ENCODE data around the gene RARA.
A peak's percentile ranks its signal among the peaks of the same experiment; 100 is the strongest.

RARA gene

DNA sequence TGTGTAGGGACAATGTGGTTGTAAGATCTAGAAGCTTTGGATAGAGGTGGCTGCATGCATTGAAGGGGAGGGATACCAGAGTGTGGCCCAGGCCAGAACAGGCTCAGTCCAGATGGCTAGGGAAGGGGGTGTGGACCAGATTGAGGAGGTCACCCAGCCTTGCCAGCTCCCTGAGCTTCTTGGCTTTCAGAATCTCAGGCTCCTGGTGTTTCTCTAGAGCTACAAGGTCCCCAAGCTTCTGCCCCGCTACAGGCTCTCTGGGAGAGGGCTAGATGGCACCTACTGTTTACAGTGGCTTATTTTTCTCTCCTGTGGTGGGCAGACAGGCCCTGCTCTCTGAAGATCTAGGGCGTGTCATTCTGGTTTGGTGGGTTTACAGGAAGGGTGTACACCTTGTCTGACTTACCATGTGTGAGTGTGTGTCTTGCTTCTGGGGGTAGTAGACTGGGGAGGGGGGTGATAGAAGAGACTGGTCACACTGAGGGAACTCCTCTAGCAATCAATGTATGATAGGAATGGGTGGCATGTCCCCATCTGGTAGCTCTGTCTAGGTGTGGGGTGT lies 1.1 kb downstream of the RARA start:
- H3K4me3 ChIP-seq (ENCODE audit: low read depth, low read length) = peak overlapping the region; percentile 77
- H3K27ac ChIP-seq (ENCODE audit: low read depth, low read length) = no peak overlapping the region
- no peak overlapping the region for H3K9ac ChIP-seq (ENCODE audit: low read depth, low read length)
- peaks cover 46% of the 10 kb centered on the region for H3K4me1 ChIP-seq (ENCODE audit: control insufficient read depth, insufficient read depth, low read length)
- H3K27me3 ChIP-seq (ENCODE audit: control insufficient read depth, insufficient read depth, low read length) = no peaks in the 10 kb centered on the region
- no peaks in the 10 kb centered on the region for H3K36me3 ChIP-seq (ENCODE audit: control insufficient read depth, insufficient read depth, low read length)
- H3K9me3 ChIP-seq (ENCODE audit: control insufficient read depth, insufficient read depth, low read length) = no peaks in the 10 kb centered on the region

DNA sequence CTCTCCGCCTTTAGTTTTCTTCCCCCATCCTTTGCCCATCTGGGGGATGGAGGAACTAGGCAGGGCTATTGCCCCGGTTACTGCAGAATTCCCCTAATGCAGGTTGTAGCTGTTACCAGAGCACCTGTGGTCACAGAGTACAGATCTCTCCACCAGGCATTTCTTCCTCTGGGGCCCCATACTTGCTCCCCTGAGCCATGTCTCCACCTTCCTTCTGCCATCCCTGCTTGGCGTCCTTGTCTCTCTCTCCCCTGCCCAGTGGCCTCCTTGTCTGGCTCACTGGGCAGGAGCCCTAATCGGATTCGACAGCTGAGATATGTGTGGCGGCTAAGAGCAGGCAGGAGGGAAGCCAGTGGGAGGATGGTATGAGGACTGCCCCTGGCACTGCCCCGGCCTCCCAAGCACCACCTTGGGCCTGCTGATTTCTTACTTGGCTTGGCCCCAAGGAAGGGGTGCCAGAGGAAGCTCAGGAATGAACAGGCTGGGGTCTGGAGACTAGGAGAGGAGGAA lies 2.0 kb downstream of the RARA start:
- no peak overlapping the region for H3K4me3 ChIP-seq (ENCODE audit: low read depth, low read length)
- no peak overlapping the region for H3K27ac ChIP-seq (ENCODE audit: low read depth, low read length)
- H3K9me3 ChIP-seq (ENCODE audit: control insufficient read depth, insufficient read depth, low read length) = no peaks in the 10 kb centered on the region
- peaks cover 6% of the 10 kb centered on the region for H3K27me3 ChIP-seq (ENCODE audit: control insufficient read depth, insufficient read depth, low read length)
- no peaks in the 10 kb centered on the region for H3K36me3 ChIP-seq (ENCODE audit: control insufficient read depth, insufficient read depth, low read length)
- H3K9ac ChIP-seq (ENCODE audit: low read depth, low read length) = no peak overlapping the region
- peaks cover 52% of the 10 kb centered on the region for H3K4me1 ChIP-seq (ENCODE audit: control insufficient read depth, insufficient read depth, low read length)

DNA sequence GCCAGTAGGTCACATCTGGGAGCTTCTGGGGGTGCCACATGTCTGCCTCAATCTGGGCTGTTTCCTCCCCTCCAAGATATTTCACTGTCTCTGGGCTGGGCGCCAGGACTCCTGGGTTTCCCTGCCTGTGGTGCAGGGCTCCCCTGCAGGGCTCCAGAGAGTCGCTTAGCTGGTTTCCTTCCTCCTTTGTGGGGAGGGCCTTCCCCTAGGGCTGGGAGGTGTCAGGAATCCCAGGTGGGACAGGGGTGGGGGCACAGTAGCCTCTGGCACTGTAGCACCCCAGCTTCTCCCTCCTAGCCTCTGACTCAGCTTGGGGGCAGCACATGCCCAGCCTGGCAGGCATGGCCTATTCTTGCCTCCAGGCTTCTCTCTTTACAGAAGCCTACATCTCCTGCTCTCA lies 2.6 kb downstream of the RARA start:
- no peaks in the 10 kb centered on the region for H3K9me3 ChIP-seq (ENCODE audit: control insufficient read depth, insufficient read depth, low read length)
- H3K4me3 ChIP-seq (ENCODE audit: low read depth, low read length) = no peak overlapping the region
- no peak overlapping the region for H3K9ac ChIP-seq (ENCODE audit: low read depth, low read length)
- no peaks in the 10 kb centered on the region for H3K36me3 ChIP-seq (ENCODE audit: control insufficient read depth, insufficient read depth, low read length)
- peaks cover 12% of the 10 kb centered on the region for H3K27me3 ChIP-seq (ENCODE audit: control insufficient read depth, insufficient read depth, low read length)
- no peak overlapping the region for H3K27ac ChIP-seq (ENCODE audit: low read depth, low read length)
- peaks cover 51% of the 10 kb centered on the region for H3K4me1 ChIP-seq (ENCODE audit: control insufficient read depth, insufficient read depth, low read length)

DNA sequence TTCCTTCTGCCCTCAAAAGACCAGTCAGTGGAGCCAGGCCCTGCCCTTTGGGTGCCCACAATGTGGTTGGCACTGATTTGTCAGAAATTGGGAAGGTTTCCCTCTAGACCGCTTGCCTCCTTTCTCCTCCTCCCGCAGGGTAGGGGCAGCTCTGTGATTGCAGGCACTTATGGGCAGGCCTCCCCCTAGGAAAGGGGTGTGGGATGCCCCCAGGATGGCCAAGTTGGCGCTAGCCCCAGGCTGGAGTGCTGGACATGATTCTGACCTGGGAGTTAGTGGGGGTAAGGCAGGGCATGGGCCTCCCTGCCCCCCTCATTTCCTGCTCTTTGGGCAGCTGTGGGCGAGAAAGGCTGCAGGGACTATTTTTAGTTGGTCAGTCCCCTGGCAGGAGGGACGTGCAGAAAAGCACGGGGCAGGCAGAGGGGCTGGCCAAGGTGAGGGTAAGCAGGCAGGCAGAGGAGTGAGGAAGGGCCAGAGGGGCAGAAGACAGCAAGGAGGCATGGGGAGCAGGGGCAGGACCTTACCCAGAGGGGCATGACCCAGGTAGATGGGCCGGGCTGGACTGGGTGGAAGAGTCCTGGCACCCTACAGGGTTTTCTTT lies 3.3 kb downstream of the RARA start:
- Histone ChIP-seq H3K27ac (ENCODE audit: low read depth, low read length) (no peak overlapping the region), H3K4me1 (ENCODE audit: control insufficient read depth, insufficient read depth, low read length) (peaks cover 50% of the 10 kb centered on the region), H3K27me3 (ENCODE audit: control insufficient read depth, insufficient read depth, low read length) (peaks cover 17% of the 10 kb centered on the region), H3K4me3 (ENCODE audit: low read depth, low read length) (no peak overlapping the region), H3K9me3 (ENCODE audit: control insufficient read depth, insufficient read depth, low read length) (no peaks in the 10 kb centered on the region), H3K9ac (ENCODE audit: low read depth, low read length) (no peak overlapping the region), H3K36me3 (ENCODE audit: control insufficient read depth, insufficient read depth, low read length) (no peaks in the 10 kb centered on the region)

DNA sequence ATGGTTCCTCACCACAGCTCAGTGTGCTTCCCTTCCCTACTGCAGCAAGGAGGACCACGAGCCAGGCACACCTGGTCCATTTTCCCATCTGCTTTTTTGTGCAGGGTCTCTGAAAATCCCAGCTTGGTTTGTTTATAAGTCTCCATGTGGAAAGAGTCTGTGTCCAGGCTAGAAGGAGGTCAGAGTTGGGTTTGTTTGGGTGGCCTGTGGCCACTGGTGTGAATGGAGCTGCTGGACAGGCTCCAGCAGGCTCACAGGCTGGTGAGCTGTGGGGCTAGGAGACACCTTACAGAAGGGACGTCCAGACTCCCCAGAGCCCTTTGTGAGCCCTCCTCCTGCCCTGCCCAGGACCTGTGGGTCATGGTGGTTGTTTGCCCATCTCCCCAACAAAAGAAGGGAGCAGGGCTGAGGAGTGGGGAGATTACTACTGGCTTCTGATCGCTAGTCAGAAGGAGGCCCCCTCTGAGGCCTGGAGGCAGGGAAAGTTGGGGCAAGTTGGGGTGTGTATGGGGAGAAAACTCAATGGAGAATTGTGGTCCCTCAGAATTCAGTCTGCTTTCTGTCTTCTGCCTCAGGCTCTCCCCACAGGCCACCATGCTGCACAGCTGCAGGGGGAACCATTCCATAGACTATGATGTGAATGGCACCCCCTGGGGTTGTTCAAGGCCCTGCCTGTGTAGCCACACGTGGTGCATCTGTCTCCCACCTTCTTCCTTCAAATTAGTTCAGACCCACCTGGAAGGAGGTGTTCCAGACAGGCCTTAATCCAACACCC lies 4.1 kb downstream of the RARA start:
- Histone ChIP-seq H3K4me1 (ENCODE audit: control insufficient read depth, insufficient read depth, low read length) (peaks cover 42% of the 10 kb centered on the region), H3K9me3 (ENCODE audit: control insufficient read depth, insufficient read depth, low read length) (no peaks in the 10 kb centered on the region), H3K36me3 (ENCODE audit: control insufficient read depth, insufficient read depth, low read length) (no peaks in the 10 kb centered on the region), H3K27me3 (ENCODE audit: control insufficient read depth, insufficient read depth, low read length) (peaks cover 22% of the 10 kb centered on the region), H3K27ac (ENCODE audit: low read depth, low read length) (no peak overlapping the region), H3K9ac (ENCODE audit: low read depth, low read length) (no peak overlapping the region), H3K4me3 (ENCODE audit: low read depth, low read length) (no peak overlapping the region)

DNA sequence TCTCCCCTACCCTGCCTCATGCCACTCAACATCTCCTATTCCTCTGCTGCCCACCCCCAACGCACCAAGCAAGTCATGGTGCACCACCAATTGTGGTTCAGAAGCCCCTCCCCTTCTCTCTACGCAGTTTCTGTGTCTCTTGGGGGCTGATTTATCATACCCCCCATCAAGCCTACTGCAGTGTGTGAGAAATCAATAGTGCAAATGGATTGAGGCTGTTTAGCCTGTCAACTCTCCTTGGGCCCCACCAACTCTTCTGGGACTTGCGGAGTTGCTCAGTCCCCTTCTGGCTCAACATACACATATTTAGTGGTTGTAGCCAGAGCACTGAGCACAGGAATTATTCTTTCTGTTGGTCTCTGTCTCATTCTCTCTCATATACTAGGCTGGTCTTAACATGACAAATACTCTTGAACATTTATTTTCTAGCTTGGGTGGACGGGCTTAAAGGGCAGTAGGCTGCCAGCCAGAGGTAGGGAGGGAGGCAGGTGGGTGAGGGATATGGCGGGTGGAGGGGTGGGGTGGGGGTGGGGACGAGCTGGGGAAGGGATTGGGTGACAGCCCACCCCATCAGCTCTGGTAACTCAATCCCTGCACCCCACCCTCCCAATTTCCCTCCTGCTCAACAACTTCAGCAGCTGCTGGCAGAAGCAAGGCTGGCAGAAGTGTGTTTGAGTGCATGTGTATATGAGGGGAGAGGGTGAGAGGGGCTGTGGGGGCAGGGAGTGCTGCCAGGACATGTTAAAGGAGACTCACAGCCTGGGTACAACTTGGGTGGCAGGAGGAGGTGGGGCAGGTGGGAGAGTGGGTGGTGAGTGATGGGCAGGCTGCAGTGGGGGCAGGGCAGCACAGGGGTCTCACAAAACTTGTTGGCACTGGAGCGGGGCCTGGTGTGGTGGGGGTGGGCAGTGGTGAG lies 4.9 kb downstream of the RARA start:
- Histone ChIP-seq H3K9ac (ENCODE audit: low read depth, low read length) (no peak overlapping the region), H3K27ac (ENCODE audit: low read depth, low read length) (no peak overlapping the region), H3K9me3 (ENCODE audit: control insufficient read depth, insufficient read depth, low read length) (no peaks in the 10 kb centered on the region), H3K4me1 (ENCODE audit: control insufficient read depth, insufficient read depth, low read length) (peaks cover 40% of the 10 kb centered on the region), H3K4me3 (ENCODE audit: low read depth, low read length) (no peak overlapping the region), H3K36me3 (ENCODE audit: control insufficient read depth, insufficient read depth, low read length) (no peaks in the 10 kb centered on the region), H3K27me3 (ENCODE audit: control insufficient read depth, insufficient read depth, low read length) (peaks cover 30% of the 10 kb centered on the region)

DNA sequence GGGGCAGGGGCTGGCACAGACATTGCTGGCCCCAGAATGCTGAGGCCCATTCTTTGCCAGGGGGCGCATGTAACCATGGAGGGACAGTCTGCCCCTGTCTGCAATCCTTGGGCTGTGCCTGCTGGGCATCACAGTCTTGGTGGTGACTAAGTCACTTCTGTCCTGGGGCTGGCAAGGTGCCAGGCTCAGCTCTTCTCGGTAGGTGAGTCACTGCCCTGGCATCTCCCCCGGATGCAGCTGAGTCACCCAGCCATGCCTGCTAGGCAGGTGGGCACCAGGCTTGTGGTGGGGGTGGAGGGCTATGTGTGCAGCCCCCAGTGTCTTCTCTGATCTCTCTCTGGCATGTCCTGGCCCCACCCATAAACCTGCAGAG lies 5.6 kb downstream of the RARA start:
- Histone ChIP-seq H3K27ac (ENCODE audit: low read depth, low read length) (no peak overlapping the region), H3K9me3 (ENCODE audit: control insufficient read depth, insufficient read depth, low read length) (no peaks in the 10 kb centered on the region), H3K27me3 (ENCODE audit: control insufficient read depth, insufficient read depth, low read length) (peaks cover 33% of the 10 kb centered on the region), H3K4me3 (ENCODE audit: low read depth, low read length) (no peak overlapping the region), H3K9ac (ENCODE audit: low read depth, low read length) (no peak overlapping the region), H3K36me3 (ENCODE audit: control insufficient read depth, insufficient read depth, low read length) (no peaks in the 10 kb centered on the region), H3K4me1 (ENCODE audit: control insufficient read depth, insufficient read depth, low read length) (peaks cover 40% of the 10 kb centered on the region)

DNA sequence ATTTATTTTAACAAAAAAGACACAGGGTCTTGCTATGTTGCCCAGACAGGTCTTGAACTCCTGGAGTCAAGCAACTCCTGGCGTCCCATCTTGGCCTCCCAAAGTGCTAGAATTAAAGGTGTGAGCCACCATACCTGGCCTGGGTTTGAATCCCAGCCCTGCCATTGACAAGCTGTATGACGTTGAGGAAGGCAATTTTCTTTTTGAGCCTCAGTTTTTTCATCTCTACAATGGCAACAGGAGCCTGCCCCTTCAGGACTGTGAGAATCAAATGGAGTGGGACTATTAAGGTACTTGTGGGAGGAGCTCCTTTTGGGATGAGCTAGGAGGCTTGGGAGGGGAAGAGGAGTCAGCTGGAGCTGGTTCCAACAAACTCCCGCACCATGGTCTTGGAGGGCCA lies 6.2 kb downstream of the RARA start:
- H3K9me3 ChIP-seq (ENCODE audit: control insufficient read depth, insufficient read depth, low read length) = no peaks in the 10 kb centered on the region
- H3K4me3 ChIP-seq (ENCODE audit: low read depth, low read length) = no peak overlapping the region
- H3K27ac ChIP-seq (ENCODE audit: low read depth, low read length) = no peak overlapping the region
- peaks cover 34% of the 10 kb centered on the region for H3K4me1 ChIP-seq (ENCODE audit: control insufficient read depth, insufficient read depth, low read length)
- H3K9ac ChIP-seq (ENCODE audit: low read depth, low read length) = no peak overlapping the region
- no peaks in the 10 kb centered on the region for H3K36me3 ChIP-seq (ENCODE audit: control insufficient read depth, insufficient read depth, low read length)
- peaks cover 33% of the 10 kb centered on the region for H3K27me3 ChIP-seq (ENCODE audit: control insufficient read depth, insufficient read depth, low read length)

DNA sequence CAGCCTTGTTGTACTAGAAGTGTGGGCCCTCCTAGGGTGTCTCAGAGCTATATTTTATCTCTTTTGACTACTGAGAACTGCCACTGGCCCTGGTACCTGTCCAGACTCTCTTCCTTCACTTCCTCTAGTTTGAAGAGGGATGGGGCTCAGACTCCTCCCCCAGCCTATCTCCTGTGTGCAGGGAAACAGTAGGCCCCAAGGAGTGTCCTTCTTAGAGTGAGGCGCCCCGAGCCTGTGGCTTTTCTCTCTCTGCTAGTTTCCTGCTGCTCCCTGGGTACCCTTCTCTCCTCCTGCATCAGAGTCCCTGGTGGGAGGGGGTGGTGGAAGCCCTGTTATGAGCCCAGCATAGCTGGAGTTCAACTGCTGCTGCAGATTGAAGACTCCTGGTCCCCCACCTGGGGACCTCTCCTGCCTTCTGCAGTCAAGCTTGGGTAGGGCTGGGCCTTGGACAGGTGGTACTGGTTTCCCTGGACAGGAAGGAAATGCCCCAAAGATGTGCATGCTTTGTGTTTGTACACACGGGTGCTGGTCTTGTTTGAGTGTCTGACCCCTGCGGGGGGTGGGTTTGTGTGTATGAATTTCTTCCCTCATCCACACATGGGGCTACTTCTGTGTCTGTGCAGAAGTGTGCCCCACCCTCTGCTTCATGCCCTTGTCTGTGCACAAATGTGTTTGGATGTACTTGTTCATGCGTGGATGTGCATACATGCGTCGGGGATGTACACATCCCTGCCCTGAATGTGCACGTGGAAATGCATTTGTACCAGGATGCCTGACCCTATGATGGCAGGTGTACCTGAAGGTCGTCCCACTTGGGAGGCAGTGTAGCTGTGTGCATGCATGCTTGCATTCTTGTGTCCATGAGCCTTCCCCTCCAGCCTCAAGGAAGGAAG lies 6.9 kb downstream of the RARA start:
- H3K27ac ChIP-seq (ENCODE audit: low read depth, low read length) = no peak overlapping the region
- peak overlapping the region; percentile 73 for H3K4me3 ChIP-seq (ENCODE audit: low read depth, low read length)
- peaks cover 34% of the 10 kb centered on the region for H3K4me1 ChIP-seq (ENCODE audit: control insufficient read depth, insufficient read depth, low read length)
- no peak overlapping the region for H3K9ac ChIP-seq (ENCODE audit: low read depth, low read length)
- no peaks in the 10 kb centered on the region for H3K36me3 ChIP-seq (ENCODE audit: control insufficient read depth, insufficient read depth, low read length)
- no peaks in the 10 kb centered on the region for H3K9me3 ChIP-seq (ENCODE audit: control insufficient read depth, insufficient read depth, low read length)
- H3K27me3 ChIP-seq (ENCODE audit: control insufficient read depth, insufficient read depth, low read length) = peaks cover 33% of the 10 kb centered on the region

Measured in HUES48 (cell line).